Activated naive CD8-positive, alpha-beta T cell treated with anti-CD3 and anti-CD28 coated beads, Interleukin-2, amount 50 U/mL, for 16 hours (primary cell): ENCODE results near the gene FAM20A.
"Not testable (repeated sequence)": the region's sequence is repeated elsewhere in the genome, so short reads cannot be mapped to it uniquely, and the experiment has no call there.

Source experiments
- DNase-seq: peaks from one replicate; pipeline ENCODE4 v3.0.0-alpha.2; 2020; ENCODE audit warnings: low read depth, low spot score

The FAM20A gene

DNA sequence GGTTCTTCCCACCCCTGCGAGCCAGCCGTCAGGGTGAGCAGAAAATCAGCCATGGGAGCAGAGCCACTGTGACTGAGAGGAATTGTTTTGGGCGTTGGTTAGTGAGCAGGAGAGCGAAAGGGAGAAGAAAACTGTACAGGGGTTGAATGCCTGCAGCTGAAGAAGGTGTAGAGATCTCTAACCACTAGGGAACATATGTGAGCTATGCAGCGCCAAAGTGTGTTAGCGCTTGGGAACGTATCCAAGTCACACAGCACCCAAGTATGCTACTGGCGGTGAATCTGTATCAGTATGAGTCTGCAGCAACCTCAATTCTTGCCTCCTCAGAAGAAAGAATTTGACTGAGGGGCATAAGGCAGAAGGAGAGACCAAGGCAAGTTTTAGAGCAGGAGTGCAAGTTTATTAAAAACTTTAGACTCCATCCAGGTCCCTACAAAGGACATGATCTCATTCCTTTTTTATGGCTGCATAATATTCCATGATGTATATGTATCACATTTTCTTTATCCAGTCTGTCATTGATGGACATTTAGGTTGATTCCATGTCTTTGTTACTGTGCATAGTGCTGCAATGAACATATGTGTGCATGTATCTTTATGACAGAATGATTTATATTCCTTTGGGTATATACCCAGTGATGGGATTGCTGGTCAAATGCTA is 108.6 kb downstream of the FAM20A start:
- DNase-seq: not testable (repeated sequence)

DNA sequence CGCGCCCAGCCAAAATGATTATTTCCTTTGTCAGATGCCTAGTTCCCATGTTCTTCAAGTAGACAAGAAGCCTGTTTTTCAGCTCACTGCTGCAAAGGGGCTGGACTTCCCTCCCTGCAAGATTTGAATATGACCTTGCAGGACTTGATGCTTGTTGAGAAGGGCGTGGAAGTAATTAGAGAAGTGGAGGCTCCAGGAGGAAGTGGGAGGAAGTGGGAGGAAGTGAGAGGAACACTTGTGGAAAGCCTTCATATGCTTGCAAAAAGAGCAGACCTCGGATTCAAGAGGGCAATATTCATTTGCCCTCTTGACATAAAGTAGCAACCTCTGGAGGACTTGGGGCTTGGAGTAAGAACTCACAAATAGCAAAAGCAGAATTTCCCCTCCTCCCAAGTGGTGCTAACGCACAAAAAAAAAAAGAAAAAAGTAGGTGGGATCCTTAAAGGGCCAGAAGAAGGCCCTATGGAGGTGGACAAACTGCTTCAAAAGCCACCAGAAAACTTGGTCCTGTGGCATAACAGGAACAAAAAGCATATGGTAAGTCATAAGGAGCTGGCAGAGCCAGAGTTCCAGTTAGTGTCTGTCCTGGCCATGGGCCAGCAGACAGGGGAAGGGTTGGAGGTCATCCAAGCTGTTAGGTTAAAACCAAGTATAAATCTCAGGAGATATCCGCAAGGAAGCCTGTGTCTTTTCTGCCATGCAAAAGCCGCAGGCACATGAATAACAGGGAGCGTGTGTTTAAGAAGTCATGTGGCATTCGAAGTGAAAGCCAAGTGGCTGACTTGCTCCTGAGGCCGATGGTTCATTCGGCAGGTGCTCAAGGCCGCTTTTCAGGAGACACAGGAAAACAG is 109.6 kb downstream of the FAM20A start:
- no peak for DNase-seq

DNA sequence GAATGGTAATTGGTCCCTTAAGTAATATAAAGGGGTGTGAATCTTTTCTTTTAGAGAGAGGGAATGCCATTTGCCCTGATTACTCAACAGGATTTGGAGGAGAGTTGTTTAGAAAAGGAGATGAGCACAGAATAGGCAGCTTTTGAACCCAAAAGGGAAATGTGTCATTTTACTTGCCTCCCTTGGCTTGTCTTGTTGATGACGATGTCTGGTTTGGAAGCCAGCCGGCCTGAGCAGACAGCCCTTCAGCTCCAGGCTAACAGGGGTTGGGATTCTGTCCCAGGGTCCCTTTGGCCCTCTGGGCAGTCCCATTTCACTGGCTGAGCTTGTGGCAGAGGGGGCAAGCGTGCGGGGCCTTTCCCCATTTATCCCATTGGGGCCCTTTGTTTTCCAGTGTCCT is 111.2 kb downstream of the FAM20A start:
- no peak for DNase-seq
